Activated CD4-positive, alpha-beta T cell treated with anti-CD3 and anti-CD28 coated beads, Interleukin-2, amount 50 U/mL, for 16 hours (primary cell): ENCODE data around the gene DBF4B.

Experiments
- DNase-seq: peaks from one replicate; pipeline ENCODE4 v3.0.0-alpha.2; 2020

Gene DBF4B

DNA sequence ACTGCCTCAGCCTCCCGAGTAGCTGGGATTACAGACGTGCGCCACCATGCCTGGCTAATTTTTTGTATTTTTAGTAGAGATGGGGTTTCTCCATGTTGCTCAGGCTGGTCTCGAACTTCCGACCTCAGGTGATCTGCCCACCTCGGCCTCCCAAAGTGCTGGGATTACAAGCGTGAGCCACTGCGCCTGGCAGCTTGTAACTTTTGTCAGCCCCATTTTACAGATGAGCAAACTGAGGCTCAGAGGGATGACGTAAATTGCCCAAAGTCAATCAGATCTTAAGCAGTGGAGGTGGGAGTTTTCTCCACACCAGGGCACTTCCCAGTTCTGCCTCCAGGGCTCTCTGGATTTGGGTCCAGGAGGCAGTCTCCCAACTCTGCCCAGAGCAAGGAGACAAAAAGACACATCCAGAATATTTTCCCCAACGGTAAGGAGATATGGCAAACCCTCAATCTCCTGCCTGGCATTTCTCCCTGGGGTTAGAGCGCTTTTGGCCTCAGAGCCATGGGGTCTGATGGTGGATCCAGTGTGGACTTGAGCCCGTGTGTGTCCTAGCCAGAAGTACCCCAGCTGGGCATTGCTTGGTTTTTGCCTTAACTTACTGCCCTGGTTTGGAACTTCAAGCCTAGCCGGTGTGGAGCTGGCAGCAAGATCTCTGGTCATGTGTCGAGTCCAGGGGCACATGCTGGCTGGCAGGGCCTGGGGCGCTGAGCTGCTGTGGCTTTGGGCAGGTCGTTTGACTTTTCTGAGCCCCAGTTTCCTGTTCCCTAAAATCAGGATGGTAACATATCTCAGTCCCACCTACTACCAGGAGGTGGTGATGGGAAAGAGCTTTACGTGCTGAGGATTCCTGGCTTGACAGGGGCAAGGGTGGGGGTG lies 53.7 kb downstream of the DBF4B start:
- no peak for DNase-seq

DNA sequence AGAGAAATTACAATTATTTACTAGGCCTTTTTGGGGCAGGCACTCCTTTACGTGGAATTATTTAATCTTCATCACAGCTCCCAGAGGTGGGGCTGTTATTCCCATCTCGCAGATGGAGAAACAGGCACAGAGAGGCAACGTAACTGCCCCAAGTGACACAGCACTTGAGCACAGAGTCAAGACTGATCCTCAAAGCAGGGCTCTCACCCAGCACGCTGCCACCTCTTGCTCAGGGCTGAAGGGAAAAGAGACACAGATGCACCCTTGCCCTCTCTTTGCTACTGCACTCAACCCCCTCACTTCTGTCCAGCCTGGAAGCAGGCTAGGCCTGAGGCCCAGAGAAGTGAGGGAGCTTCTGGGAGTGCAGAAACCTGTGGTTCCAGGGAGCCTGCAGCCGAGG lies 54.7 kb downstream of the DBF4B start:
- DNase-seq: no peak

DNA sequence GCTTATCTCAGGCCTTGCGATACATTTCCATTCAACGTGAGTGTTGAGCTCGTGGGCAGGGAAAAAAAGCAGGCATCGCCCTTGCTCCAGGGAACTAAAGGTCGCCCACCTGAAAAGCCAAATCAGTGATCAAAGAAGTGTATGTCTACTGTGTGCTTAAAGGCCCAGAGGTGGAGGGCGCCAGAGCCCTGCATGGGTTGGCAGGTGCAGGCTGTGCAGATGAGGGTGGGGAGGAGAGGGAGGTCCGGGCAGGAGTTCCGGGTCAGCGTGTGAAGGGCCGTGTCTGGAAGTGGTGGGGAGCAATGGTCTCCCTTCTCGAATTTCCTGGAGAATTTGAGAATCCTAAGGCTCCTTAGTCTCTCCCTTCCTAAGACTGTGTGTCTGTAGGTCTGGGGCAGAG lies 57.5 kb downstream of the DBF4B start:
- no peak for DNase-seq

- no peak for DNase-seq
These were observed 58.1 kb downstream of the DBF4B start for GRCh38 chr17:44766409-44767038.

DNA sequence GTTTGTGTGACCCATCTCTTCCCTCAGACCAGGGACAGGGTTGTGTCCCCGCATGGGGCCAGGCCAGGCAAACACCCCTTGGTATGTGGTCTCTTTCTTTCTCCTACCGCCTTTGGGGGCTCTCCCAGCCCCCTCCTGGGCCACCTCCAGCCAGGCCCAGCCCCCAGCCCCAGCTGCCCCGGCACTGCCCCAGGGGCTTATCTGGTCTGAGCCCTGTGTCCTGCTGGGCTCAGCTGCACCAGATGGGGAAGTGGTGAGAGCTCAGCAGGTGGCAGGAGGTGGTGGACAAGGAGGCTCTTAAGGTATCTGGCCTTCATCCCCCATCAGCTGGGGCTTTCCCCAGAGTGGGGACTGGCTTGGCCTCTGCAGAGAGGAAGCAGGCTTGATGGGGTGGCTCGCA lies 59.0 kb downstream of the DBF4B start:
- no peak for DNase-seq

DNA sequence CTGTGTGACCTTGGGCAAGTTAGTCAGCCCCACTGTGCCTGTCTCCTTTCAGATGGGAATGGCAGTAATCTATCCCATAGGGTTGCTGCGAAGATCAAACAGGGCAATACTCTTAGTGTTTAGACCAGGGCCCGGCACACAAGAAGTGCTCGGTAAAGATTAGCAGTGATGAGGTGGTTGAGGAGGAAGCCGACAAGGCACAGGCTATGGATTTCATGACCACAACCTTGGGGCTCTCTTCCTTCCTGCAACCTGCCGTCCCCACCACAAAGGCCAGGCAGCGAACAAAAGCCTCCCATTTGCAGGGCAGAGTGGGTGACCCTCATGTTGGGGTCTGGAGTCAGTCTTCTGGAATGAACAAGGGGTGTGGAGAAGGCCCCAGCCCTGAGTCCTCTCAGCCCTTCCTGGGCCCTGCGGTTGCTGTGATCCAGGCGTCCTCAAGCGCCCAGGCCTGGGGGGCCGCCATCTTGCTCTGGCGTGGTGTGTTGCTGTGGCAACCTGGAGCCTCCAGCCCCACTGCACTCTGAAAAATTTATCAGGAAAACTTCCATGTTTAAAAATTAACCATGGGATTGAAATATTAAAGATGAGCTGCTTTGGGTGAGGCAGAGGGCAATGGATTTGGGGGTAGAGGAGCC lies 60.2 kb downstream of the DBF4B start:
- no peak for DNase-seq

DNA sequence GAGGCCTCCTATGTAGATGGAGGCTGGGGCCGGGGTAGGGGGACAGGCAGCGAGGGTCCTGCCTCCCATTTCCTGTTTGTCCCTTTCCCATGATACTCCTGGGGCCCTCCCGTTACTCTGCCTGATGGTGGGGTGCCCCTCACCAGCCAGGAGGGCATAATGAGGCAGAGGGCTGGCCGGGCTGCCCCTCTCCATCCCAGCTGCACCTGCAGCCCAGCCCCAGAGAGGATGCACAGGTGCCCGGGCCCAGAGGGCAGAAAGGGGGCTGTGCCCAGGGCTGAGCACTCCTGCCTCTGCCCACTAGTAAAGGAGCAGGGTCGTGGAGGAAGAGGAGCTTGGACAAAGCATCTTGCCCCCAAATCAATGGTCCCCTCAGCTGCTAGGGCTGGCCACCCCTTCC lies 60.8 kb downstream of the DBF4B start:
- no peak for DNase-seq

- DNase-seq: no peak
These were observed 61.2 kb downstream of the DBF4B start for GRCh38 chr17:44769647-44770084.

GRCh38 chr17:44770166-44770925 lies 61.9 kb downstream of the DBF4B start:
- no peak for DNase-seq

- DNase-seq: no peak
These were observed 64.0 kb downstream of the DBF4B start for GRCh38 chr17:44772308-44773045.

DNA sequence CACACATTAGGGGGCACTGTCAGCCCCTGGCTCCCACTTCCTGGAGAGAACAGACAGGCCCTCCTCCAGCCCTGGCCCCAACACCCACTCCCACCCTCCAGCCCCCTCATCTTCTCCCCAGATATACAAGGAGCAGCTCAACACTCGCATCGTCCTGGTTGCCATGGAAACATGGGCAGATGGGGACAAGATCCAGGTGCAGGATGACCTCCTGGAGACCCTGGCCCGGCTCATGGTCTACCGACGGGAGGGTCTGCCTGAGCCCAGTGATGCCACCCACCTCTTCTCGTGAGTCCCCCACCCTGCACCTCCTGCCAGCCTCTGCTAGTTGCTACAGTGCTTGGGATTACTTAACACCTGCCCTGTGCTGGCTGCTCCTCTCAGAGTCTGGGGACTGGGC lies 64.7 kb downstream of the DBF4B start:
- no peak for DNase-seq

DNA sequence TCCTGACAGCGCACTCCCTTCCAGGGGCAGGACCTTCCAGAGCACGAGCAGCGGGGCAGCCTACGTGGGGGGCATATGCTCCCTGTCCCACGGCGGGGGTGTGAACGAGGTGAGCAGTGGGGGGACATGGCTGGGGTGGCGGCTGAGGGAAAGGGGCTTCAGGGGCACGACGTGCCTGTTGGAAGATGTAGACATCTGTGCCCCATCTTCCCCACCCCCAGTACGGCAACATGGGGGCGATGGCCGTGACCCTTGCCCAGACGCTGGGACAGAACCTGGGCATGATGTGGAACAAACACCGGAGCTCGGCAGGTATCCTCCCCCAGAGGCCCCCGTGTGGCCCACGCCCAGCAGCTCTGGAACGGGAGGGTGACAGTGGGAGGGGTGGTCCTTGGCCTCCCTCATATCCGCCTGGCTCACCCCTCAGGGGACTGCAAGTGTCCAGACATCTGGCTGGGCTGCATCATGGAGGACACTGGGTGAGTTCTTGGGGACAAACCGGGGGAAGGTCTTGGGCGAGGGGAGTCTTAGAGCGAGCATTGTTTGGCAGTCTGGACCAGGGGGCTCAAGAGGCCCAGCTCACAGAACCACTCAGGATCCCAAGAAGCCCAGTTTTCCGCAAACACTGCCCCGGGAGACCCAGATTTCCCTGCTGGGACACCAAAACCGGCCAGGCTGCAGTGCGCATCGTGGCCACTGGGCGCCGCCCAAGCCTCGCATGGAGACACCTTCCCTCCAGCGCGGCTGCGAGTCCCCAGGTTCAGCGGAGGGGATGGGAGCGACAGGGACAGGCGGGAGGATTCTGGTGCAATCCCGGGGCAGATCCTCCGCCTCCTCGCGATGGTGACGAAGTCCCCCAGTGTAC lies 66.0 kb downstream of the DBF4B start:
- DNase-seq: peak; percentile 87

DNA sequence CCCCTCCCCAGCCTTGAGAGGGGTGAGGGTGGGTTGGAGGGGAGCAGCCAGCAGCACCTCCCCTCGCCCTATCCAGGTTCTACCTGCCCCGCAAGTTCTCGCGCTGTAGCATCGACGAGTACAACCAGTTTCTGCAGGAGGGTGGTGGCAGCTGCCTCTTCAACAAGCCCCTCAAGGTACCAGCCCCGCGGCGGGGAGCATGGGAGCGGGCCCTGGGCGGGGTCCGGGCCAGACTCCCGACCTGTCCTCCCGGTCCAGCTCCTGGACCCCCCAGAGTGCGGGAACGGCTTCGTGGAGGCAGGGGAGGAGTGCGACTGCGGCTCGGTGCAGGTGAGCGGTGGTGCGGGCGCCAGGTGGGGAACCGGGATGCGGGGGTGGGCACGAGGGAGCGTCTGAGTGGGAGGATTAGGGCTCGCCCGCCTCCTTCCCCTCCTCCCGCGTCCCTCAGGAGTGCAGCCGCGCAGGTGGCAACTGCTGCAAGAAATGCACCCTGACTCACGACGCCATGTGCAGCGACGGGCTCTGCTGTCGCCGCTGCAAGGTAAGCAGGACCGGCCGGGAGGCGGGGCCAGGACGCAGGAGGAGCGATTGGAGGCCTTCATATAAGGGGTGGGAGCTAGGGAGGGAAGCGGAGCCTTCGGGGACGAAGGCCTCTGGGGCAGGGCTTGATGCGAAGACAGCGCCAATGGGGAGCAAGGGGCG lies 66.8 kb downstream of the DBF4B start:
- peak; percentile 98 for DNase-seq

DNA sequence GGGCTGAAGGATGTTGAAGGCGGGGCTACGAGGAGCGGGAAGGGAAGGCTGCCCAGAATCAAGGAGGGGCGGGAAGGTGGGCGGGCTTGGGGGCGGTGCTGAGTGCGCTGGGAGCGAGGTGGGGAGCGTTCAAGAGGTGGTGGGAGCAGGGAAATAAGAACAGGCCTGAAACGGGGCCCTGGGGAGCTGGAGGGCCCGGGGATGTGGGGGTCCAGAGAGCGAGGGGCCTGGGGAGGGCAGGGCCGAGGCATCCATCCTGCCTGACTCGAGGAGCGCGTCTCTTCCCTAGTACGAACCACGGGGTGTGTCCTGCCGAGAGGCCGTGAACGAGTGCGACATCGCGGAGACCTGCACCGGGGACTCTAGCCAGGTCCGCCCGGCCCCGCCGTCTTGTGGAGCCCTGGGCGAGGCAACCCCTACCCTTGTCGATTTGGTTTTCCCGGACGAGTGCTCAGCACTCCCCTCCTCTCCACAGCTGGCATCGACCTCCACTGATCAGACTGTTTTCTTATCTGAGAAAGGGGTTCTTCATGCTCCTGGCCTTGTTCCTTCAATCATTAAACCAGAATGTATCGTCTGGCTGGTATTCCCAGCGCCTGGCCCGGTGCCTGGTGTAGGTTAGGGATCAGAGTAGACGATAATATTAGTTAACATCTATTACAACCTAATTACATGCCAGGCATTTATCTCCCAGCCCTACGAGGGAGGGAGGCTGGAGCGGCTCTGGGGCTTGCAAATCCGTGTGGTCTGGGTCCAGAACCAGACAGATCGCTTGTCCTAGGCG lies 67.6 kb downstream of the DBF4B start:
- DNase-seq: no peak

DNA sequence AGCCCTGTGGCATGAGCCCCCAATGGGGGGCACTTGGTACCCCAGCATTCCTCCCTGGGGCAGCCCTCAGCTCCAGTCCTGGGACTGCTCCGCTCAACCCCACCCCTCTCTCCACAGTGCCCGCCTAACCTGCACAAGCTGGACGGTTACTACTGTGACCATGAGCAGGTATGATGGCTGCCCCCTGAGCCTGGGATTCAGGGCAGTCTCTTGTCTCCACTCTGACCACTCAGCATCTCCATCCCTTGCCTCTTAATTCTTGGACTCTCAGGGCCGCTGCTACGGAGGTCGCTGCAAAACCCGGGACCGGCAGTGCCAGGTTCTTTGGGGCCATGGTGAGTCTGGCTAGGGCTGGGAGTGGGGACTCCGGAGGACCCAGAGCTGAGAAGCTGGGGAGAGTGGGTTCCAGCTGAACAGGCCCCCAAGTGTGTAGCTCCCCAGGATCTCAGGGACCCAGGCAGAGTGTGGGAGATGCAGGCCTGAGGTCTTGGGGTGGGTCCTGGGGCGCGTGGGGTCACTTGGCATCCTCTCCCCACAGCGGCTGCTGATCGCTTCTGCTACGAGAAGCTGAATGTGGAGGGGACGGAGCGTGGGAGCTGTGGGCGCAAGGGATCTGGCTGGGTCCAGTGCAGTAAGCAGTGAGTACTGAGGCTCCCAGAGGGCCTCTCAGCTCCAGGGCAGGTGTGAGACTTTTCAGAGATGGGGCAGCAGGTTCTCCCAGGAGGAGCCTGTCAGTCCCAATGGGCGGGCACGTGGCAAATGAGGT lies 68.3 kb downstream of the DBF4B start:
- DNase-seq: no peak

DNA sequence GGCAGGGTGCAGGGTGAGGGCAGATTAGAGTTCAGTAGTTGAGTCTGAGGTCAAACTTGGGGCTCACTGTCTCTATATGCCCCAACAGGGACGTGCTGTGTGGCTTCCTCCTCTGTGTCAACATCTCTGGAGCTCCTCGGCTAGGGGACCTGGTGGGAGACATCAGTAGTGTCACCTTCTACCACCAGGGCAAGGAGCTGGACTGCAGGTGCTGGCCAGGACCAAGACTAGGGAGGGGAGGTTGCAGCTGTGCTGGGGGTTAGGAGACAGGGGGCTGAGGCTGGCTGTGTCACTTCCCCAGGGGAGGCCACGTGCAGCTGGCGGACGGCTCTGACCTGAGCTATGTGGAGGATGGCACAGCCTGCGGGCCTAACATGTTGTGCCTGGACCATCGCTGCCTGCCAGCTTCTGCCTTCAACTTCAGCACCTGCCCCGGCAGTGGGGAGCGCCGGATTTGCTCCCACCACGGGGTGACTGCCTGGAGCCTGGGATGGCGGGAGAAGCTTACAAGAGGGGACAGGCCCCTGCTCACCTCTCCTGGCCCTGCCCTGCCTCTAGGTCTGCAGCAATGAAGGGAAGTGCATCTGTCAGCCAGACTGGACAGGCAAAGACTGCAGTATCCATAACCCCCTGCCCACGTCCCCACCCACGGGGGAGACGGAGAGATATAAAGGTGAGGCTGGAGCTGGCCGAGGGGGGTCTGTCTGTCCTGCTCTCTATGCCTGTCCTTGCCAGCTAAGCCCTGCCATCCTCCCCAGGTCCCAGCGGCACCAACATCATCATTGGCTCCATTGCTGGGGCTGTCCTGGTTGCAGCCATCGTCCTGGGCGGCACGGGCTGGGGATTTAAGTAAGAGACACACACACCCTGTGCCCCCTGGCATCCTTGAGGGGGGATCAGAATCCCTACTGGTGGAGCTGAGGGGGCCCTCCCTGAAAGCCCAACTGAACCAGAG lies 69.2 kb downstream of the DBF4B start:
- no peak for DNase-seq

- DNase-seq: no peak
These were observed 70.3 kb downstream of the DBF4B start for GRCh38 chr17:44778656-44779210.
